GM18498 (cell line): Measurements from ENCODE around the gene STXBP1.
A peak's percentile ranks its signal among the peaks of the same experiment; 100 is the strongest.

Experiments used
- ATAC-seq: cut with Tn5 transposase; IDR thresholded peaks from one replicate; pipeline ENCODE4 v1.9.1; 2021; ENCODE audit warnings: mild to moderate bottlenecking, moderate library complexity; ENCODE audit not compliant: unreplicated experiment

Gene STXBP1

GRCh38 chr9:127611899-127612790 is at the start of gene STXBP1:
TSS of gene STXBP1 (plus strand) at chr9:127612277. CDS start at chr9:127612404, 127 bp downstream.
- ATAC-seq = peak; percentile 92

GRCh38 chr9:127562279-127562796 is 49.7 kb upstream of the STXBP1 start:
- ATAC-seq = no peak

- no peak for ATAC-seq
Observed at GRCh38 chr9:127562841-127563401, 49.2 kb upstream of the STXBP1 start.

- ATAC-seq = no peak
Observed at GRCh38 chr9:127563579-127563978, 48.5 kb upstream of the STXBP1 start.

GRCh38 chr9:127565231-127565630 is 46.8 kb upstream of the STXBP1 start:
- ATAC-seq = no peak

GRCh38 chr9:127566351-127567001 is 45.6 kb upstream of the STXBP1 start:
- ATAC-seq = no peak

GRCh38 chr9:127567035-127567729 is 44.9 kb upstream of the STXBP1 start:
- ATAC-seq = no peak

GRCh38 chr9:127567730-127568617 is 44.1 kb upstream of the STXBP1 start:
- ATAC-seq = peak; percentile 3

GRCh38 chr9:127568618-127568970 is 43.5 kb upstream of the STXBP1 start:
- peak; percentile 9 for ATAC-seq

GRCh38 chr9:127568971-127569885 is 42.8 kb upstream of the STXBP1 start:
- ATAC-seq = peak; percentile 51

GRCh38 chr9:127569886-127570401 is 42.1 kb upstream of the STXBP1 start:
- no peak for ATAC-seq

GRCh38 chr9:127570533-127571111 is 41.5 kb upstream of the STXBP1 start:
- no peak for ATAC-seq

GRCh38 chr9:127571971-127572370 is 40.1 kb upstream of the STXBP1 start:
- ATAC-seq = no peak

GRCh38 chr9:127572961-127573721 is 38.9 kb upstream of the STXBP1 start:
- ATAC-seq = no peak

- no peak for ATAC-seq
Observed at GRCh38 chr9:127574072-127574993, 37.7 kb upstream of the STXBP1 start.

- no peak for ATAC-seq
Observed at GRCh38 chr9:127575875-127576778, 36.0 kb upstream of the STXBP1 start.
